GM12874 (cell line): ENCODE measurements around the gene SNRNP48.

ENCODE experiments used
- TF ChIP-seq, protein P1 (sequence below): IDR thresholded peaks from 2 replicates; pipeline ENCODE4 v1.5.1; 2011; ENCODE audit warnings: low read depth, mild to moderate bottlenecking, control low read depth, low read length, moderate library complexity; ENCODE audit not compliant: insufficient read depth

Gene SNRNP48

DNA sequence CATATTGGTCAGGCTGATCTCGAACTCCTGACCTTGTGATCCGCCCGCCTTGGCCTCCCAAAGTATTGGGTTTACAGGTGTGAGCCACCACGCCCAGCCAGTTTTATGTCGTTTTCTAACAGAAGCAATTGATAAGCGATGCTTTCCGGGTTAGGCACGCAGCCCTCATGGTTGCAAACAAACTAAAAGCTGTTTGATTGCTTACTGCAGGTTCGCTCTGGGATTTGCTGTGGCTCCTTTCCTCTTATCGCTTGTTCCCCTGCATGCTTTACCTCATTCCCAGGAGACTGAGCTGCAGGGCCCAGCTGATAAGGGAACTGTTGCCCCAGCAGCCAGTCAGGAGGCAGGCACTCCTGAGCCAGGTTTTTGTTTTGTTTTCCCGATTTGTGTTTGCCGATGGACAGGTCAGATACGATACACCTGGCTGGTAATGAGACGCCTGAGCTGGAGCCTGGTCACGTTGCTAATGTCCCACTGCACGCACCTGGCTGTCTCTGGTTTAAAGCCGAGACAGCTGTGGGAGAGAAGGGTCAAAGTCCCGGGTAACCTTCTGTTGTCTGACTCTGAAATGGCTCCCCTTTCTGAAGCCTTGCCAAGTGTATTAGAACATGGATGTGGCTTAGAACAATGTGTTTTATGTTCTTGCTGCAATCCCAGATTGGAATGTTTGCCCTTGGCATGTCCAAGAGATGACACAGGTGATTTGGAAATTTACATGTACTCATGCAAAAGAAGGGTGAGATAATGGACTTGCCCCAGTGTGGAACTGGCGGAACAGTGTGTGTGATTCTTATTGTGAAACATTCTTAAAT is 28.6 kb upstream of the SNRNP48 start:
- TF ChIP-seq, protein P1, sequence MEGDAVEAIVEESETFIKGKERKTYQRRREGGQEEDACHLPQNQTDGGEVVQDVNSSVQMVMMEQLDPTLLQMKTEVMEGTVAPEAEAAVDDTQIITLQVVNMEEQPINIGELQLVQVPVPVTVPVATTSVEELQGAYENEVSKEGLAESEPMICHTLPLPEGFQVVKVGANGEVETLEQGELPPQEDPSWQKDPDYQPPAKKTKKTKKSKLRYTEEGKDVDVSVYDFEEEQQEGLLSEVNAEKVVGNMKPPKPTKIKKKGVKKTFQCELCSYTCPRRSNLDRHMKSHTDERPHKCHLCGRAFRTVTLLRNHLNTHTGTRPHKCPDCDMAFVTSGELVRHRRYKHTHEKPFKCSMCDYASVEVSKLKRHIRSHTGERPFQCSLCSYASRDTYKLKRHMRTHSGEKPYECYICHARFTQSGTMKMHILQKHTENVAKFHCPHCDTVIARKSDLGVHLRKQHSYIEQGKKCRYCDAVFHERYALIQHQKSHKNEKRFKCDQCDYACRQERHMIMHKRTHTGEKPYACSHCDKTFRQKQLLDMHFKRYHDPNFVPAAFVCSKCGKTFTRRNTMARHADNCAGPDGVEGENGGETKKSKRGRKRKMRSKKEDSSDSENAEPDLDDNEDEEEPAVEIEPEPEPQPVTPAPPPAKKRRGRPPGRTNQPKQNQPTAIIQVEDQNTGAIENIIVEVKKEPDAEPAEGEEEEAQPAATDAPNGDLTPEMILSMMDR: no peak

DNA sequence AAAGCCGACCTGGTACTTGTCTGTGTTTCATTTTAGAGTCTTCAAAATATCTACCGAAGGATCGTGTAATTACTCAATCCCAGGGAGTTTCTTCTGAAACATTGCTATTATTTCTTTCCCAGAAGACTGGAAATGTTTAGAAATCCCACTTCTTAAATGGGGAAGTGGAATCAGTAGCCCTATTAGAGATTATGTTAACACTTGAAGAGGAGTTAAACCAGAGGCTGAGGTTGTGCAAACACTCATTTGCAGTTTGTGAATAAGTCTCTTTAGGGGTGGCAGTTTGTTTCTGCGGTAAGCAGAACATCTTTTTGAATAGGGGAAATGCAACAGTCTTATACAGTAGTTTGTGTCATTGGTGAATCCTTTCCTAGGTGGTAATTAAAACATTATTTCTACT is 27.2 kb upstream of the SNRNP48 start:
- TF ChIP-seq, protein P1: no peak

DNA sequence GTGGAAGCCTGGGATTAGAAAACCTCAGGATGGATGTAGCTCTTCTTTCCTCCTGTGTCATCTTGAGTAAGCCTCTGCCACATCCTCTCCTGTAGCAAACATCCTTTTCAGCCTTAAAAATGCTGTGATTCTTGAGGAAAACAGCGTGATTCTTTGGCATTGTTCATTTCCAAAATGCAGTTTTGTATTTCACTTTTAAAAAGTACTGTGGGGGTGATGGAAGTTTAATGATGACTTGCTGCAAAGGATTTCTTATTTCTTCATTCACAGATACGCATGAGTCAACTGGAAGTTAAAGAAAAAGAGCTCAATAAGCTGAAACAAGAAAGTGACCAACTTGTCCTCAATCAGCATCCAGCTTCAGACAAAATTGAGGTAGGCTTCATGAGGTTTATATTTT is 23.9 kb upstream of the SNRNP48 start:
- TF ChIP-seq, protein P1: no peak

DNA sequence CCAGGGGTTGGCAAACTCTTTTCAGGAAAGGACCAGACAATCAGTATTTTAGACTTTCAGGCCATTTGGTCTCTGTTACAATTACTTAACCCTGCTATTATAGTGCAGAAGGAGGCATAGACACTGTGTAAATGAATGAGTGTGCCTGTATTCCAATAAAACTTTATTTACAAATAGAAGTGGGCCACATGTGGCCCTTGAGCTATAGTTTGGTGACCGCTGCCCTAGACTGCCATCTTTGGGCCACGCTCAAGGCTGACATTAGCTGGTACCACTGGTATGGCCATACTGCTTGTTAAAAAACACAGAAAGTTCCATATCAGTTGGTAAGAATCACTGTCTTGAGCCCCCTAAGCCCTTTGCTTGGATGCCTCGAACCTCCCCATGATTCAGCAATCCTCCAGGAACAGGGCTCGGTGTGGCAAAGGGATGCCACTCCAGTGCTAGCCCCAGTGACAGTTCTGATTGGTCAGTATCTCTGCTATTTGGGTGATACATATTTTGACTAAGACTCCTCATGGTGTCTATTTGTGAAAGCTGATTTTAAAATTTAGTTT is 23.3 kb upstream of the SNRNP48 start:
- TF ChIP-seq, protein P1: no peak

DNA sequence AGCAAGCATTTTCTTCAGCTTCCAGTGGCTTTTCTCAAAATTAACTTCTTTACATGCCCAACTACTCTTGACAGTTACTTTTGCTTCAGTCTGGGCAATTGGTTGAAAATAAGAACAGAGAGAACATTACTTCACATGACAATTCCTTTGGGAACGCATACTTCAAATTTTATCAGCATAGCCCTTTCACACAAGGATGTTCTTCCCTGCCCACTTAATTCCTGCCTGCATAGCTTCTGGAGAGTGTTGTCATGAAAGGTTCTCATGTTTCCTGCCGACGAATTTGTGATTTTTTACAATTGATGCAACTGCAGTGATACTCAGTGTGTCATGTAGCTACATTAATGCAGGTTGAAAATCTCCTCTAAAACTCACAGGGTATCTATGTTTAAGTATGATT is 22.0 kb upstream of the SNRNP48 start:
- TF ChIP-seq, protein P1: no peak

DNA sequence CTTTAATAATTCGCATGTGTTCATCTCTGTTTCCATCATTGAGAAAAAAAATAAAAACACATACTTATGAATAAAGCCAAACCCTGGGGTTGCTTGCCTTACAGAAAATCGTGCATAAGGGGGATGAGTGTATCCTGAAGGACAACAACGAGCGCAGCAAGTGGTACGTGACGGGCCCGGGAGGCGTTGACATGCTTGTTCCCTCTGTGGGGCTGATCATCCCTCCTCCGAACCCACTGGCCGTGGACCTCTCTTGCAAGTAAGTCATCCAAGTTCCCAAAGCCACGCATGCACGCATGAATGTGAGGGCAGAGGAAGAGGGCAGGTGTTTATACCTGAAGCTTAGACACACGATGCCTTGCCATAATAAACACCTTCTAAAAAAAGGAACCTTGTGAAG is 20.9 kb upstream of the SNRNP48 start:
- TF ChIP-seq, protein P1: no peak

DNA sequence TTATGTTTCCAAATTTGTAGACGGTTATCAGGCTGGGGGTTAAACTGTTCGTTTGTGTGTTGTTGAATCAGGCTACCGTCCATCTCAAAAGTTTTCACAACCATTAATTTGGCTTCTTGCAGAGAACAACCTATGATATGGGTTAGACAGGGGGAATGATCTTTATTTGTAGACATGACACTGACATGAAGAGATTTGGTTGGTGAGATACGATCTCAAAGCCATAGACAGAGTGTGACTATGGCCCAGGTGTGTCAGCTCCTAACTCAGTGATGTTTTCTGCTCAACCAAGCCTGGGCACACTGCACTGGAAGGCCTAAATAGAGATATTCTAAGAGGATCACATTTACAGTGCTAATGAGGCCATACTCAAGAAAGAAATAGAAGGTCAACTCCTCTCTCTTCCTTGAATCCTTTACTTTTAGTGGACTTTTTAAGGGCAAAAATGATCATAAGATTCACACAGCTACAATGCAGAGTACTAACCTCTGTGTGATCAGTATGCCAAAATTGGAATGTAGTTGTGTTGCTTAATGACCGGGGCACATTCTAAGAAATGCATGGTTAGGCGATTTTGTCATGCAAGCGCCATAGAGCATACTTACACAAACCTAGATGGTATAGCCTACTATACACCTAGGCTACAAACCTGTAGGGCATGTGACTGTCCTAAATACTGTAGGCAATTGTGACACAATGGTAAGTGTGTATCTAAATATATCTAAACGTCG is 17.6 kb upstream of the SNRNP48 start:
- TF ChIP-seq, protein P1: no peak
